Central memory CD4-positive, alpha-beta T cell (primary cell): ENCODE results near the gene RPS3A.
"Not testable (repeated sequence)": the region's sequence is repeated elsewhere in the genome, so short reads cannot be mapped to it uniquely, and the experiment has no call there.

ENCODE experiments used
- DNase-seq: peaks from one replicate; pipeline ENCODE4 v3.0.0; 2022
- total RNA-seq, 3 experiments: gene quantifications; one replicate each; lab custom pipeline; 2026; lab: John Stamatoyannopoulos, UW

The RPS3A gene
- 578 to 960 (median 735) reads per million in 3 experiments for total RNA-seq

GRCh38 chr4:151099229-151099975, at the start of gene RPS3A:
Gene RPS3A, plus strand, starts transcription at chr4:151099628. Its CDS starts 25 bp downstream, at chr4:151099653.
- DNase-seq, result peak; percentile 99

GRCh38 chr4:151052785-151053184, 46.6 kb upstream of the RPS3A start:
- no peak for DNase-seq

DNA sequence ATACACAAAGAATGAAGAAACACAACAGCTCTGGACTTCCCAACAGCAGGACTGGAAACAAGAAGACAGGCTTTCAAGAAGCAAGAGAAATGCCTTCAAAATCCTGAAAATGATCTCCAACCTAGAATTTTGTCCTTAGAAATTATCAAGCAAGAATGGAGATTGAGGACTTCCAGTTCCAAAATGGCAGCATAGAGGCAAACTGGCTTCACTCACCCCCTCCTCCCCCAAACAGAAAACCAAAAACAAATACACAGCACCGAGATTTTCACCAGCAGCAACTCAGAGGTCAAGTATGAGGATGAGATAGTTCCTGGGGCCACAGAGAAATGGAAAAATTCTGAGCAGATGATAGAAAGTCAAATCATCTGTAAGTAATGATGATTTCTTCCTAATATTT, 43.9 kb upstream of the RPS3A start:
- no peak for DNase-seq

GRCh38 chr4:151063143-151063542, 36.3 kb upstream of the RPS3A start:
- DNase-seq, result not testable (repeated sequence)

DNA sequence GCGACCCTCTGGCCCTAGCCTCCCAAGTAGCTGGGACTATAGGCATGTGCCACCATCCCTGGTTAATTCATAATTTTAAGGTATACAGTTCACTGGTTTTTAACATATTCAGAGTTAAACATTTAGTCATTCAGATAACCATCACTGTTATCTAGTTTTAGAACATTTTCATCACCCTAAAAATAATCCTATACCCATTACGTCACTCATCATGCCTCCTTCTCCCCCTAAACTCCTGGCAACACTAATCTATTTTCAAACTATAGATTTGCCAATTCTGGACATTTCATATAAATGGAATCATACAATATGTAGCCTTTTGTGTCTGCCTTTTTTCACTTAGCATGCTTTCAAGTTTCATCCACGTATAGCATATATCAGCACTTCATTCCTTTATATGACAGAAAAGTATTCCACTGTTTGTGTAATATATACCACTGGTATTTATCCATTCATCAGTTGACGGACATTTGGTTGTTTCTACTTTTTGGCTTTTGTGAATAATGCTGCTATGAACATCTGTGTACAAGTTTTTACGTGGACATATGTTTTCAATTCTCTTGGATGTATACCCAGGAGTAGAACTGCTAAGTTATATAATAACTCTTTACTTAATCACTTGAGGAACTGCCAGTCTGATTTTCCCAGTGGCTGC, 32.0 kb upstream of the RPS3A start:
- no peak for DNase-seq

GRCh38 chr4:151074416-151074916, 25.0 kb upstream of the RPS3A start:
- DNase-seq, result no peak

DNA sequence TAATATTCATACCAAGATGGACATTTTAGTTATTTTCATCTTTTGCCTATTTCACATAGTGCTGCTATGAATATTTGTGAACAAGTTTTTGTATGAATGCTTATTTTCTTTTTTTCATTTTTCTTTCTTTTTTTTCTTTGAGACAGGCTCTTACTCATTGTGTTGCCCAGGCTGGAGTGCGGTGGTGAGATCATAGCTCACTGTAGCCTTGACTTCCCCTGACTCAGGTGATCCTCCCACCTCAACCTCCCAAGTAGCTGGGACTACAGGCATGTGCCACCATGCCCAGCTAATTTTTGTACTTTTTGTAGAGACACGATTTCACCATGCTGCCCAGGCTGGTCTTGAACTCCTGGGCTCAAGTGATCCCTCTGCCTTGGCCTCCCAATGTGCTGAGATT, 21.4 kb upstream of the RPS3A start:
- DNase-seq, result not testable (repeated sequence)

DNA sequence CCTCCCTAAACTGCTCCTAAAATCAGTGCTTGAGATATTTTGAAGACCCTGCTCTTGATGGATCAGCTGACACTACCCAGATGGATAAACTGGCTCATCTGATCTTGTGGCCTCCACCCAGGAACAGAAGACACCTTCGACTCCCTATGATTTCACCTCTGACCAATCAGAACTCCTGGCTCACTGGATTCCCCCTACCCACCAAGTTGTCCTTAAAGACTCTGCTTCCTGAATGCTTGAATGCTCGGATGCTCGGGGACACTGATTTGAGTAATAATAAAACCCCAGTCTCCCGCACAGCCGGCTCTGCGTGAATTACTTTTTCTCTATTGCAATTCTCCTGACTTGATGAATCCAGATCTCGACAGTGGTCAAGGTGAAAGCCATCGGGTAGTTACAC, 12.0 kb upstream of the RPS3A start:
- DNase-seq, result no peak

DNA sequence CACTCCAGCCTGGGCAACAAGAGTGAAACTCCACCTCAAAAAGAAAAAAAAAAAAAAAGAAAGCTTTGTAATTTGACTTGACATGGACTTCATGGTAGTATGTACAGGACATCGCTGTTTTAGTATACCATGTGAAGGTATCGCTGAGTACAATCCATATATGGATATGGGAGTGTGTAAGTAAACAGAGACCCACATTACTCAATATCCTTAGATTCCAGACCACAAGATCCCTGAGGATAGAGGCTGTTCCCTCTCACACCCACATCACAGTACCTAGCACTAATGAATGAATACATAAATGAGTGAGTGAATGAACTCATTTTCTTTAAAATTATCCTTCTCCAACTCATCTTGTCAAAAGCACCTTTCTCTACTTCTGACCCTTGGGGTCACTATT, 8.4 kb upstream of the RPS3A start:
- DNase-seq, result no peak

DNA sequence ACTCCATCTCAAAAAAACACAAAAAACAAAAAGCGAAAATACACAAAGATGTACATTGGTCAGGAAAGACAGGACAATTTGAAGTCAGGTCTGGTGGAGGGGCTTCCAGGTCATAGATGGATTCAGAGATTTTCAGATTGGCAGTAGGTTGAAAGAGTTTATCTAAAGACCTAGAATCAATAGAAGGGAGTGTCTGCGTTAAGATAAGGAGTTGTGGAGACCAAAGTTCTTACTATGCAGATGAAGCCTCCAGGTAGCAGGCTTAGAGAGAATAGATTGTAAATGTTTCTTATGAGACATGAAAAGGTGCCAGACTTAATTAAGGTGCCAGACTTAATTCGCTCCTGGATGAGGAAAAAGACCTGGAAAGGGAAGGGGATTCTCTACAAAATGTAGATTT, 6.9 kb upstream of the RPS3A start:
- DNase-seq, result no peak

DNA sequence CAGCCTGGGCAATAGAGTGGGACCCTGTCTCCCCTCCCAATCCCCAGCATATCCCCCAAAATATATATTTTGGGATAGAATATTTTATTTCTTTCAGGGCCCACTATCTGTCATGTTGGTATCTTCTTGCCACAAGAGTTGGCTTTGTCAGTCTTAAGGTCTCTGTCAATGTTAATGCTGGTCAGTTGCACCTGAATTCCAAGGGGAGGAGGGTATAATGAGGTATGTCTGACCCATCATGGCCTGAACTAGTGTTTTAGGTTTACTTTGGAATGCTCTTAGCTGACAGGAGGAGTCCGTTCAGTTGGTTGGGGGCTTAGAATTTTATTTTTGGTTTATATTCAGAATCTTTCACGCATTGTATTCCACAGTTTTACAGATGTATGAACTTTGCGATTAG, 6.2 kb upstream of the RPS3A start:
- DNase-seq, result no peak

DNA sequence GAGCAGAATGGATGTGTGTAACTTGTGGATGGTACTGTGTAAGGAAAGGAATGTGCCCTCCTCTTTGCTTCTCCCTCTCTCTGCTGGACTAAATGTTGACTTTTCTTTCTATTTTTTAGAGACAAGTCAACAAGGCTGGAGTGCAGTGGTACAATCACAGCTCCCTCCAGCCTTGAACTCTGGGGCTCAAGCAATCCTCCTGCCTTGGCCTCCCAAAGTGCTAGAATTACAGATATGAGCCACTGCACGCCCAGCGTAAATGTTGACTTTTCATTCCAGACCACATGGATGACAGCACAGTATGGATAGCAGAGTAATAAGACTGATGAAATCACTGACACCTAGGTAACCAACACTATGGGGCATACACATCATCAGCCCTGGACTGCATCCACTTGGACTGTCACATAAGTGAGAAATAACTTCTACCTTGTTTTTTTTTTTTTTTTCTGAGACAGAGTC, 5.1 kb upstream of the RPS3A start:
- no peak for DNase-seq

GRCh38 chr4:151095142-151095541, 4.3 kb upstream of the RPS3A start:
- DNase-seq, result no peak

- no peak for DNase-seq
These were observed 1.7 kb upstream of the RPS3A start for GRCh38 chr4:151097759-151098158.

- DNase-seq, result no peak
These were observed 524 bp upstream of the RPS3A start for GRCh38 chr4:151098979-151099228.

DNA sequence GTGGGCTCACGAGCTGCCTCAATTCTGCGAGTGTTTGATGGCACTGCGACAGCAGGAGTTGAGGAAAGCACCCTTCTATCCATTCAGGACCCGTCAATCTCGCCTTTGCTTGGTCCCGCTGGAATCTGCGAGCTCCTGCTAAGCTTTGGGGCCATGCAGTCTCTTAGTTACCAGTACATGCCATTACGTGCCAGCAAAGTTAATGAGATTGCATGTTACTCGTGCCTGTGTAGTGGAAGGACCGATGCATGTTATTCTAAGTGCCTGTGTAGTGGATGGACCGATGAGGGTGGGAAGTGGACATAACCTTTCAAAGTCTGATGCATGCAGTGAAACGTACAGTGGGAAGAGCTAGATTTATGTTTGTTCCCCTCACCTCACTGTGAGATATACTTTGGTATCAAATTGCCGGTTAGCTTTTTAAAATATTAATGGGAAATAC, 569 bp downstream of the RPS3A start:
- DNase-seq, result no peak

- no peak for DNase-seq
These were observed 1.1 kb downstream of the RPS3A start for GRCh38 chr4:151100531-151100930.

- no peak for DNase-seq
These were observed 4.3 kb downstream of the RPS3A start for GRCh38 chr4:151103758-151104157.

DNA sequence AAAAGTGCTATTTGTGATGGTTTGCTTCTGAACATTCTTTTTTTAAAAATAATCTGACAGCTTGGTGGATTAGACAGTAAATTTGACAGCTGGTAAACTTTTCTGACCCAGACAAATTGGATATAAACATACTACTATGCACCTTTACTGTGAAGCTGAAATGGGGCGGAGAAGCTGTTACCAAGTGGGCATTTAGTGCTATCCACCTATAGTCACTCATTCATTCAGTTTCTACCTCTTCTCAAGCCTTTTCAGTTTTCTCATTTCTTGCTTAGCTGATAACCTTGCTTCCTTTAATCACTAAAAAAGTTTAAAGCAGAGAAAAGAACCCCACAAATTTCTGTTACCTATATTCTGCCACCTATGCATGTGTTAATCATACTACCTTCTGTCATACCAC, 5.2 kb downstream of the RPS3A start:
- no peak for DNase-seq

DNA sequence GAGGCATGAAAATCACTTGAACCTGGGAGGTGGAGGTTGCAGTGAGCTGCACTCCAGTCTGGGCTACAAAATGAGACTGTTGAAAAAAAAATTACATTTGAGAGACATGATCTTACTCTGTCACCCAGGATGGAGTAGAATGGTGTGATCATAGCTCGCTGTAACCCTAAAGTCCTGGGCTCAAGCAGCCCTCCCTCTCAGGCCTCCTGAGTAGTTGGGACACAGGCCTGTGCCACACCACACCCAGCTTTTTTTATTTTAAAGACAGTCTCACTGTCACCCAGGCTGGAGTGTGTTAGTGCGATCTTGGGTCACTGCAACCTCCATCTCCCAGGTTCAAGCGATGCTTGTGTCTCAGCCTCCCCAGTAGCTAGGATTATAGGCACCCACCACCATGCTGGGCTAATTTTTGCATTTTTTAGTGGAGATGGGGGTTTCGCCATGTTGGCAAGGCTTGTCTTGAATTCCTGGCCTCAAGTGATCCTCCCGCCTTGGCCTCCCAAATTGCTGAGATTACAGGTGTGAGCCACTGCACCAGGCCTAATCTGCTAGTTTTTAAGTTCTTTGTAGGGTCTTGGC, 6.1 kb downstream of the RPS3A start:
- no peak for DNase-seq

DNA sequence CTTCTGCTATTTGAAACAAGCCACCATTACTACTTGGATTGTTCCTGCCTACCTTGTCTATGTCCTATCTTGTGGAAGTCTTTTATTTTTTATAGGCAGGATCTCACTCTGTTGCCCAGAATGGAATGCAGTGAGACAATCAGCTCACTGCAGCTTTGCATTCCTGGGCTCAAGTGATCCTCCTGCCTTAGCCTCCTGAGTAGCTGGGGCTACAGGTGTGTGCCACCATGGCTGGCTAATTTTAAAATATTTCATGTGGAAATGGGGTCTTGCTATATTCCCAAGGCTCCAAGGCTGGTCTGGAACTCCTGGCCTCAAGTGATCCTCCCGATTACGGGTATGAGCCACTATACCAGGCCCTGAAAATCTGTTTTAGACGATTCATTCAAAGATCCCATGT, 7.6 kb downstream of the RPS3A start:
- DNase-seq, result no peak

- DNase-seq, result no peak
These were observed 10.8 kb downstream of the RPS3A start for GRCh38 chr4:151110236-151110635.

- no peak for DNase-seq
These were observed 14.9 kb downstream of the RPS3A start for GRCh38 chr4:151114338-151114737.

DNA sequence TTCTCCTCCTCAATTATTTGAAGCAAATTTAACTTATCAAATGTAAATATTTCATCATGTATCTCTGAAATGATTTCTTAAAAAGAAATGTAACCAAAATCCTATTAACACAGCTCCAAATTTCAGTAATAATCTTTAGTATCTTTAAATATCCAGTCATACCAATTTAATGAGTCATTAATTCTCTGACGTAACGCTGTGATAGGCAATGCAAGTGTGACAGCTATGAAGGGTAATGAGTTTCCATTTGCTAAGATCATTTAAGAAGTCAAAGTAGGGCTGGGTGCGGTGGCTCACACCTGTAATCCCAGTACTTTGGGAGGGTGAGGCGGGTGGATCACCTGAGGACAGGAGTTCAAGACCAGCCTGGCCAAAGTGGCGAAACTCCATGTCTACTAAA, 15.6 kb downstream of the RPS3A start:
- no peak for DNase-seq
